Activated naive CD4-positive, alpha-beta T cell treated with anti-CD3 and anti-CD28 coated beads, Interleukin-2, amount 10 ng/mL, durations not matched to agents 7 days and 5 days (primary cell): ENCODE results near the gene SLC6A11.

Source experiments
- CTCF ChIA-PET: fragments of 350-600 bp; sonication (Branson Sonifier 250); formaldehyde crosslinking; loops from one replicate; lab custom pipeline; 2021; ENCODE audit warnings: antibody characterized with exemption; lab: Charles Lee
- DNase-seq: peaks from one replicate; pipeline ENCODE4 v3.0.0-alpha.2; 2020
- H3K27ac Mint-ChIP-seq: one replicate; pipeline ENCODE4 v1.8.0; 2021; ENCODE audit warnings: mild to moderate bottlenecking, moderate library complexity, mixed read lengths
- H3K27me3 Mint-ChIP-seq: one replicate; pipeline ENCODE4 v1.8.0; 2021; ENCODE audit warnings: mild to moderate bottlenecking, mixed read lengths
- H3K36me3 Mint-ChIP-seq: one replicate; pipeline ENCODE4 v1.8.0; 2021; ENCODE audit warnings: mixed read lengths
- H3K4me1 Mint-ChIP-seq: one replicate; pipeline ENCODE4 v1.8.0; 2021; ENCODE audit warnings: mixed read lengths
- H3K4me3 Mint-ChIP-seq: one replicate; pipeline ENCODE4 v1.8.0; 2021; ENCODE audit warnings: mild to moderate bottlenecking, moderate library complexity, mixed read lengths
- H3K9me3 Mint-ChIP-seq: one replicate; pipeline ENCODE4 v1.8.0; 2021; ENCODE audit warnings: mixed read lengths

SLC6A11 gene

DNA sequence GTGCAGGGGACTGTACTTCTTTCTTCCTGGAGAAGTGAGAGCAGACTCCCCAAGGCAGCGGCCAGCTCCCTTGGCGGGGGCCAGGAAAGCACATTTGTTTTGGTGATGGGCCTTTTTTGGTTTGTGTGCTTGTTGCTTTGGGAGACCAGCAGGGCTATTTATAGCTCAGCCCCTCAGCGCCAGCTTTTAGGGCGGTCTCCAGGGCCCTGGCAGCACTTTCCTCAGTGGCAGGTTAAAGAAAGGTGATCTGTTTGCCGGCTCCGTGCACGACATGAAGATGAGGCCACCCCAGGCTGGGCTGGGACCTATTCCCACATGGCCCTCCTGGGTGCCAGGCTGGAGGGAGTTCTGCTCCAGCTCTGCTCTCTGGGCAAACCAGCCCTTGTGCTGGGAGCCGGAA is 21.8 kb downstream of the SLC6A11 start:
- Mint-ChIP-seq H3K27ac (no peak overlapping the region), H3K36me3 (no peaks in the 10 kb centered on the region), H3K27me3 (peaks cover 15% of the 10 kb centered on the region), H3K9me3 (no peaks in the 10 kb centered on the region), H3K4me1 (no peaks in the 10 kb centered on the region), H3K4me3 (no peak overlapping the region)
- no peak for DNase-seq
- CTCF ChIA-PET, result no interaction called here

- DNase-seq, result no peak
- no peaks in the 10 kb centered on the region for H3K4me1 Mint-ChIP-seq
- no peak overlapping the region for H3K4me3 Mint-ChIP-seq
- peaks cover 14% of the 10 kb centered on the region for H3K27me3 Mint-ChIP-seq
- CTCF ChIA-PET, result no interaction called here
- H3K9me3 Mint-ChIP-seq, result no peaks in the 10 kb centered on the region
- H3K36me3 Mint-ChIP-seq, result no peaks in the 10 kb centered on the region
- H3K27ac Mint-ChIP-seq, result no peak overlapping the region
Observed at GRCh38 chr3:10839167-10839566, 23.1 kb downstream of the SLC6A11 start.

GRCh38 chr3:10841100-10841499 is 25.1 kb downstream of the SLC6A11 start:
- no peaks in the 10 kb centered on the region for H3K36me3 Mint-ChIP-seq
- no peaks in the 10 kb centered on the region for H3K9me3 Mint-ChIP-seq
- H3K27ac Mint-ChIP-seq, result no peak overlapping the region
- H3K4me3 Mint-ChIP-seq, result no peak overlapping the region
- H3K4me1 Mint-ChIP-seq, result no peaks in the 10 kb centered on the region
- DNase-seq, result no peak
- CTCF ChIA-PET, result no interaction called here
- H3K27me3 Mint-ChIP-seq, result peaks cover 13% of the 10 kb centered on the region

DNA sequence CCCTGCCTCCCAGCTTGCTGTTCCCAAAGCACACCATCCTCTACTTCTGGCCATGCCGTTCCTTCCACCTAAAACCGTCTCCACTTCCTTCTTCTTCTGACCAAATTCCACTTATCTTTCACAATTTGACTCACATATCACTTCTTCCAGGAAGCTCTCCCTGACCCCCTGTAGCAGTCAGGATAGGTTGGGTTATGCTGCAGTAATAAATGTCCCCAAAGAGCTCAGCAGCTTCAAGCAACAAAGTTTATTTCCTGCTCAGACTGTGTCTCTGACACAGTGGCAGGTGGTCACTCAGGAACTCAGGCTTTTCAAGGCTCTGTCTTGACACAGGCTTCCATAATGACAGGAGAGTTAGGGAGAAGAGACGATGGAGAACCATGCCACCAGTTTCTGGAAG is 27.4 kb downstream of the SLC6A11 start:
- Mint-ChIP-seq H3K9me3 (no peaks in the 10 kb centered on the region), H3K4me1 (no peaks in the 10 kb centered on the region), H3K36me3 (no peaks in the 10 kb centered on the region), H3K4me3 (no peak overlapping the region), H3K27ac (no peak overlapping the region), H3K27me3 (peaks cover 18% of the 10 kb centered on the region)
- no peak for DNase-seq
- CTCF ChIA-PET, result no interaction called here

DNA sequence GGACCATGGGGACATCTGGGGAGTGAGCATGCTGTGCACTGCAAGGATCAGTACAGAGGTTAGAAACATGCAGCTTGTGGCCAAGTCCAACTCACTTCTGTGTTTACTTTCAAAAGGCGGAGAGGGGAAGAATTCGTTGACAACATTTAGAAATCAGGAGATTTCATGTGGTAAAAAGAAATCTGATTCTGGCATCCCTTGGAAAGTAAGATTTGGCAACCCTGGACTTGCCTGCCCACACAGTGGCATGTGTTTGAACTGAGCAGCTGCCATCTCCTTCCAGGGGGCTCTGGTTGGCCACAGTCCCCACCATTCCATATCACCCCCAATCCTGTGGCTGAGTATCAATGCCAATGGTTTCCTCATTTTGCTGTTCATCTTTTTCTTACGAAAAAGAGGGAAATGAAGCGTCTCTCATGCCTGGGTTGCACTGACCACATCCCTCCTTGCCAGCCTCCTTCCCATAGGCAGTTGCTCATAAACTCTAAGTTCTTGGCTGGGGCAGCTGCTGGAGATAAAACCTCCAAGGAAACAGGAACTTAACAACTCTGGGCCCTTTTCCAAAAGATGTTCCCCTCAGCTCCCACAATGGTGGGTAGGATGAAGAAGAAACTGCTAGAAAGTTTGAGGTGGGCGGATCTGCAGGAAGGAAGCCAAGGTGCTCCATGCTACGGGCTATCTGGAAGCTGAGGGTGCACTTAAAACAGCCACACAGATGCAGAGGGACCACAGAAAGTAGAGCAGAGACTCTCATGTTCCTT is 29.2 kb downstream of the SLC6A11 start:
- Mint-ChIP-seq H3K27ac (no peak overlapping the region), H3K27me3 (peaks cover 18% of the 10 kb centered on the region), H3K36me3 (no peaks in the 10 kb centered on the region), H3K4me1 (no peaks in the 10 kb centered on the region), H3K9me3 (no peaks in the 10 kb centered on the region), H3K4me3 (no peak overlapping the region)
- CTCF ChIA-PET, result interaction anchor here (1.2 kb wide), 1 partner anchor 10 kb away, joined by 3 read pairs; no protein-coding TSS in a partner anchor
- DNase-seq, result no peak

- H3K36me3 Mint-ChIP-seq, result no peaks in the 10 kb centered on the region
- H3K4me1 Mint-ChIP-seq, result no peaks in the 10 kb centered on the region
- H3K27me3 Mint-ChIP-seq, result peaks cover 18% of the 10 kb centered on the region
- CTCF ChIA-PET, result no interaction called here
- H3K27ac Mint-ChIP-seq, result no peak overlapping the region
- no peak for DNase-seq
- no peaks in the 10 kb centered on the region for H3K9me3 Mint-ChIP-seq
- H3K4me3 Mint-ChIP-seq, result no peak overlapping the region
Observed at GRCh38 chr3:10845839-10846656, 30.0 kb downstream of the SLC6A11 start.

DNA sequence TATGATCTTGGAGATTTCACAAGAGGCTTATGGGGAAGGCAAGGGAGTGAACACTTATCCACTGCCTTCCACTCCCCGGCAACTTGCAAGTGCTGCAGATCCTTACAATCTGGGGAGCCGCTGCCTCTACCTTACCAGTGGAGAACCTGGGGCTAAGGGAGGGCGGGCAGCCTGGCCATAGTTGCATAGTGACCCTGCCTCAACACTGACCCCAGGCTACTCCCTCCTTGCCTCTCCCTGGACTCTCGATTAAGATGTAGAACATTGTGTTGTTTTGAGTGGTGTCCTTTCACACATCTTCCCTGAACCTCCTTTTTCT is 30.6 kb downstream of the SLC6A11 start:
- CTCF ChIA-PET, result no interaction called here
- Mint-ChIP-seq H3K9me3 (no peaks in the 10 kb centered on the region), H3K36me3 (no peaks in the 10 kb centered on the region), H3K27me3 (peaks cover 18% of the 10 kb centered on the region), H3K27ac (no peak overlapping the region), H3K4me3 (no peak overlapping the region), H3K4me1 (no peaks in the 10 kb centered on the region)
- DNase-seq, result no peak

- Mint-ChIP-seq H3K27ac (no peak overlapping the region), H3K4me3 (no peak overlapping the region), H3K27me3 (peaks cover 12% of the 10 kb centered on the region), H3K4me1 (no peaks in the 10 kb centered on the region), H3K36me3 (no peaks in the 10 kb centered on the region), H3K9me3 (no peaks in the 10 kb centered on the region)
- CTCF ChIA-PET, result no interaction called here
- no peak for DNase-seq
Observed at GRCh38 chr3:10848261-10848660, 32.2 kb downstream of the SLC6A11 start.

GRCh38 chr3:10852066-10852808 is 36.2 kb downstream of the SLC6A11 start:
- DNase-seq, result no peak
- H3K9me3 Mint-ChIP-seq, result no peaks in the 10 kb centered on the region
- H3K27me3 Mint-ChIP-seq, result peaks cover 4% of the 10 kb centered on the region
- H3K36me3 Mint-ChIP-seq, result no peaks in the 10 kb centered on the region
- CTCF ChIA-PET, result no interaction called here
- no peak overlapping the region for H3K27ac Mint-ChIP-seq
- no peak overlapping the region for H3K4me3 Mint-ChIP-seq
- no peaks in the 10 kb centered on the region for H3K4me1 Mint-ChIP-seq

DNA sequence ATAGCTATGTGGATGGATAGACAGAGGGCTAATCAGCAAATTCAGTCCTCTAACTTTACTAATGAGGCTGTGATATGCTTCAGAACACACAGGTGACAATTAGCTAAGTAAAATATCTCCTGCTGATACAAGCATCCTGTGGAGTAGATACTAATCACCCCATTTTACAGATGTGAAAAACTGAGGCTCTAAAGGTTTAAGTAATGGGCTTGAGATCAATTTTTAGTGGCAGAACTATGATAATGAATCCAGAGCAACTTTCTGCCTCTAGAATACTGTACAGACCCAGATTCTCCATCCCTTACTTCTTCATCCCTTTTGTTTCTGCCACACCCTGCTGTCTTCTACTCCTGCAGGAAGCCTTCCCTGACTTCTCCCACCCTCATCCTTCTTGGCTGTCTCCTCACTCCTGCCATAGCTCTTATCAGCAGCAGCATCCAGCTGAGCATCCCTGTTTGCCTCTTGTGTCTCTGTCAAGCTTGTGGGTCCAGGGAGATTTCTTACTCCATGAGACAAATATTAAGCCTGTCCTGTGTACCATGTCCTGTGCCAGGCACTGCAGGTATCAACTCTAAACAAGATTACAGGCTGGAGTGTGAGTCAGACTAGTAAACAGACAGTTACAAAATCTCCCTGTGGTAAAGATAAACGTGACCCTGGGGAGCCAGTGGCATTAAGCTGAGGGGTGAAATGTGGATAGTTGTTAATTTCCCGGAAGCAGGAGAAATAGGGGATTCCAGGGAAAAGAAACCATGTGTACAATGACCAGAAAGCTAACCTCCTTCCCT is 39.2 kb downstream of the SLC6A11 start:
- no peak overlapping the region for H3K4me3 Mint-ChIP-seq
- peaks cover 9% of the 10 kb centered on the region for H3K27me3 Mint-ChIP-seq
- no peaks in the 10 kb centered on the region for H3K4me1 Mint-ChIP-seq
- H3K9me3 Mint-ChIP-seq, result no peaks in the 10 kb centered on the region
- H3K27ac Mint-ChIP-seq, result no peak overlapping the region
- CTCF ChIA-PET, result interaction anchor here (0.6 to 0.8 kb wide), 2 partner anchors 10 to 1146 kb away, joined by 3 read pairs; no protein-coding TSS in a partner anchor
- no peak for DNase-seq
- H3K36me3 Mint-ChIP-seq, result no peaks in the 10 kb centered on the region

- H3K27ac Mint-ChIP-seq, result no peak overlapping the region
- peaks cover 13% of the 10 kb centered on the region for H3K27me3 Mint-ChIP-seq
- CTCF ChIA-PET, result interaction anchor here (0.6 to 0.8 kb wide), 2 partner anchors 11 to 1146 kb away, joined by 3 read pairs; no protein-coding TSS in a partner anchor
- H3K9me3 Mint-ChIP-seq, result no peaks in the 10 kb centered on the region
- no peaks in the 10 kb centered on the region for H3K4me1 Mint-ChIP-seq
- no peaks in the 10 kb centered on the region for H3K36me3 Mint-ChIP-seq
- H3K4me3 Mint-ChIP-seq, result no peak overlapping the region
- no peak for DNase-seq
Observed at GRCh38 chr3:10855871-10856662, 40.0 kb downstream of the SLC6A11 start.

- no peak for DNase-seq
- Mint-ChIP-seq H3K27me3 (peaks cover 19% of the 10 kb centered on the region), H3K27ac (no peak overlapping the region), H3K9me3 (no peaks in the 10 kb centered on the region), H3K4me1 (no peaks in the 10 kb centered on the region), H3K4me3 (no peak overlapping the region), H3K36me3 (no peaks in the 10 kb centered on the region)
- CTCF ChIA-PET, result no interaction called here
Observed at GRCh38 chr3:10857235-10857634, 41.2 kb downstream of the SLC6A11 start.

GRCh38 chr3:10858091-10858490 is 42.1 kb downstream of the SLC6A11 start:
- Mint-ChIP-seq H3K27me3 (peaks cover 19% of the 10 kb centered on the region), H3K4me3 (no peak overlapping the region), H3K9me3 (no peaks in the 10 kb centered on the region), H3K4me1 (no peaks in the 10 kb centered on the region), H3K27ac (no peak overlapping the region), H3K36me3 (no peaks in the 10 kb centered on the region)
- CTCF ChIA-PET, result no interaction called here
- DNase-seq, result no peak
